CD14-positive monocyte (primary cell): ENCODE data around the gene PDE4D. TPM values are rescaled to one million over a fixed set of nuclear protein-coding genes. Genes with fewer than 3 reads are reported as not detected.

Source experiments
- DNase-seq, 3 donors: peaks; one replicate each; pipeline ENCODE4 v3.0.0-alpha.2; 2011 to 2022
- H2AFZ ChIP-seq: 2 replicates; pipeline ENCODE4 v1.6.0; 2012; ENCODE audit warnings: mild to moderate bottlenecking, low read depth, low read length, inconsistent platforms; ENCODE audit not compliant: insufficient read depth, poor library complexity, severe bottlenecking
- H3K27ac ChIP-seq, 2 donors: 1 replicate in 1 of 2; 2 replicates in 1 of 2; pipeline ENCODE4 v1.5.1; 2012 to 2013; ENCODE audit warnings: low read length in 2 of 2, control low read depth in 1 of 2, inconsistent platforms in 1 of 2, low read depth in 1 of 2, mild to moderate bottlenecking in 1 of 2
- H3K27me3 ChIP-seq, 2 donors: one replicate each; pipeline versions ENCODE4 v1.6.0 to v1.6.1; 2011 to 2013; ENCODE audit warnings: low read length in 2 of 2; ENCODE audit not compliant: control insufficient read depth in 2 of 2, insufficient read depth in 2 of 2
- H3K36me3 ChIP-seq, 2 donors: replicated peaks in 1 of 2; 1 replicate in 1 of 2; 2 replicates in 1 of 2; pipeline versions ENCODE4 v1.5.1 to v1.6.1; 2012 to 2013; ENCODE audit warnings: low read length in 2 of 2, control low read depth in 1 of 2, inconsistent platforms in 1 of 2, mild to moderate bottlenecking in 1 of 2; ENCODE audit not compliant: insufficient read depth in 2 of 2, control insufficient read depth in 1 of 2
- H3K4me1 ChIP-seq, 2 donors: 1 replicate in 1 of 2; 2 replicates in 1 of 2; pipeline versions ENCODE4 v1.5.1 to v1.6.1; 2012 to 2013; ENCODE audit warnings: low read length in 2 of 2, control low read depth in 1 of 2, inconsistent platforms in 1 of 2, mild to moderate bottlenecking in 1 of 2, moderate library complexity in 1 of 2; ENCODE audit not compliant: insufficient read depth in 2 of 2, control insufficient read depth in 1 of 2
- H3K4me2 ChIP-seq: replicated peaks from 2 replicates; pipeline ENCODE3; 2012; ENCODE audit warnings: low read length, moderate library complexity, mild to moderate bottlenecking; ENCODE audit not compliant: poor library complexity, severe bottlenecking; ENCODE audit errors: extremely low read depth
- H3K4me3 ChIP-seq, 3 experiments: fragments of 200-600 bp in 1 of 3; sonication (generic) in 1 of 3; replicated peaks in 1 of 3; 1 replicate in 2 of 3; 2 replicates in 1 of 3; pipeline ENCODE4 v1.5.1; 2011 to 2013; ENCODE audit warnings: low read length in 3 of 3, mild to moderate bottlenecking in 3 of 3, control low read depth in 2 of 3, low read depth in 2 of 3, inconsistent platforms in 1 of 3, moderate library complexity in 1 of 3
- H3K79me2 ChIP-seq: 2 replicates; pipeline ENCODE4 v1.6.0; 2012; ENCODE audit warnings: mild to moderate bottlenecking, control low read depth, inconsistent platforms, low read length, moderate library complexity; ENCODE audit not compliant: insufficient read depth
- H3K9ac ChIP-seq: 2 replicates; pipeline ENCODE4 v1.6.0; 2017; ENCODE audit warnings: low read length, mild to moderate bottlenecking; ENCODE audit not compliant: insufficient read depth, poor library complexity, severe bottlenecking
- H3K9me3 ChIP-seq, 2 donors: replicated peaks in 1 of 2; 1 replicate in 1 of 2; 2 replicates in 1 of 2; pipeline versions ENCODE4 v1.5.1 to v1.6.1; 2012 to 2013; ENCODE audit warnings: low read length in 2 of 2, control low read depth in 1 of 2; ENCODE audit not compliant: control insufficient read depth in 1 of 2, insufficient read depth in 1 of 2
- H4K20me1 ChIP-seq: 2 replicates; pipeline ENCODE4 v1.6.0; 2012; ENCODE audit warnings: mild to moderate bottlenecking, low read length, control low read depth, moderate library complexity; ENCODE audit not compliant: insufficient read depth
- H3K27ac Mint-ChIP-seq, 7 donors: one replicate each; pipeline ENCODE4 v1.8.0; 2020; ENCODE audit warnings: mild to moderate bottlenecking in 7 of 7, mixed read lengths in 7 of 7, moderate library complexity in 6 of 7, inconsistent platforms in 2 of 7
- H3K27me3 Mint-ChIP-seq, 3 donors: one replicate each; pipeline ENCODE4 v1.8.0; 2021 to 2022; ENCODE audit warnings: low read depth in 3 of 3, mild to moderate bottlenecking in 3 of 3, mixed read lengths in 3 of 3, moderate library complexity in 3 of 3, inconsistent platforms in 1 of 3
- H3K36me3 Mint-ChIP-seq, 2 donors: one replicate each; pipeline ENCODE4 v1.8.0; 2020; ENCODE audit warnings: mixed read lengths in 2 of 2, inconsistent platforms in 1 of 2, mild to moderate bottlenecking in 1 of 2
- H3K4me1 Mint-ChIP-seq: one replicate; pipeline ENCODE4 v1.8.0; 2020; ENCODE audit warnings: mild to moderate bottlenecking, mixed read lengths
- H3K4me3 Mint-ChIP-seq, 2 donors: one replicate each; pipeline ENCODE4 v1.8.0; 2020; ENCODE audit warnings: mild to moderate bottlenecking in 2 of 2, mixed read lengths in 2 of 2, moderate library complexity in 1 of 2
- H3K9me3 Mint-ChIP-seq, 7 donors: one replicate each; pipeline ENCODE4 v1.8.0; 2020 to 2022; ENCODE audit warnings: mixed read lengths in 7 of 7, mild to moderate bottlenecking in 6 of 7, moderate library complexity in 6 of 7, inconsistent platforms in 2 of 7
- CTCF ChIP-seq: fragments of 200-600 bp; IDR thresholded peaks from one replicate; pipeline ENCODE4 v1.8.0; 2022; ENCODE audit warnings: antibody characterized with exemption, mild to moderate bottlenecking
- WGBS: methylation state at CpG from one replicate; pipeline ENCODE4 v1.1.5; 2013; ENCODE audit warnings: missing lambda C conversion rate; ENCODE audit not compliant: insufficient coverage; 5-methylcytosine and 5-hydroxymethylcytosine counted together
- intact Hi-C, 2 donors: fragments of 100-400 bp; cut with micrococcal nuclease; formaldehyde crosslinking; loops; one replicate each; pipeline versions ENCODE4 v1.15.0 to v1.15.1; 2023
- polyA plus RNA-seq, 3 donors: library from polyadenylated mRNA; depleted of rRNA in 1 of 3; unstranded in 2 of 3; stranded (reverse) in 1 of 3; fragments of 300-500 nt in 2 of 3; fragments of >200 nt in 1 of 3; fragmentation: Illumina TruSeq in 2 of 3; gene quantifications; 1 replicate in 2 of 3; 2 replicates in 1 of 3; pipeline ENCODE4 v1.2.3, GENCODE V29; 2012 to 2021

PDE4D gene
- polyA plus RNA-seq, 3 donors, result 1.9 to 3.4 (median 2.8) TPM

- Histone ChIP-seq H3K27me3 (no peaks in the 10 kb centered on the region), H4K20me1 (no peaks in the 10 kb centered on the region), H3K79me2 (no peaks in the 10 kb centered on the region), H3K9ac (no peak overlapping the region), H3K36me3 (no peaks in the 10 kb centered on the region), H3K9me3 (no peaks in the 10 kb centered on the region), H3K4me1 (peaks cover 0 to 3% of the 10 kb centered on the region in 2 donors), H3K4me3 (no peak overlapping the region), H2AFZ (no peak overlapping the region), H3K4me2 (no peak overlapping the region), H3K27ac (no peak overlapping the region)
- no peak for DNase-seq
- no peak for TF ChIP-seq CTCF
- WGBS, result 100% methylated on average over 1 of the region's 2 CpGs
- no peaks in the 10 kb centered on the region for H3K36me3 Mint-ChIP-seq
- intact Hi-C loops, result no loop called here
- H3K9me3 Mint-ChIP-seq, result no peaks in the 10 kb centered on the region
- no peaks in the 10 kb centered on the region for H3K27me3 Mint-ChIP-seq
- H3K4me3 Mint-ChIP-seq, result no peak overlapping the region
- H3K27ac Mint-ChIP-seq, result no peak overlapping the region
- H3K4me1 Mint-ChIP-seq, result peaks cover 5% of the 10 kb centered on the region
Observed at GRCh38 chr5:59264013-59264412, 629.5 kb downstream of the PDE4D start.

- WGBS, result no CpG with 5 or more reads among the region's 1 CpG
- no peak overlapping the region for H3K27ac ChIP-seq
- H3K27me3 Mint-ChIP-seq, result no peaks in the 10 kb centered on the region
- no peaks in the 10 kb centered on the region for H3K27me3 ChIP-seq
- H3K4me1 ChIP-seq, result no peaks in the 10 kb centered on the region
- no peaks in the 10 kb centered on the region for H3K79me2 ChIP-seq
- H3K4me1 Mint-ChIP-seq, result no peaks in the 10 kb centered on the region
- no peak for DNase-seq
- H3K9me3 ChIP-seq, result no peaks in the 10 kb centered on the region
- no peak overlapping the region for H3K4me3 ChIP-seq
- H3K4me2 ChIP-seq, result no peak overlapping the region
- no peak overlapping the region for H3K4me3 Mint-ChIP-seq
- no peak overlapping the region for H3K9ac ChIP-seq
- no peak for TF ChIP-seq CTCF
- H4K20me1 ChIP-seq, result no peaks in the 10 kb centered on the region
- H2AFZ ChIP-seq, result no peak overlapping the region
- H3K36me3 Mint-ChIP-seq, result no peaks in the 10 kb centered on the region
- H3K9me3 Mint-ChIP-seq, result no peaks in the 10 kb centered on the region
- H3K36me3 ChIP-seq, result no peaks in the 10 kb centered on the region
- intact Hi-C loops, result no loop called here
- no peak overlapping the region for H3K27ac Mint-ChIP-seq
Observed at GRCh38 chr5:59261969-59262368, 631.6 kb downstream of the PDE4D start.
